ENCODE results near the gene CDKAL1. TPM values are rescaled to one million over a fixed set of nuclear protein-coding genes. Genes with fewer than 3 reads are reported as not detected.
"Not testable (repeated sequence)": the region's sequence is repeated elsewhere in the genome, so short reads cannot be mapped to it uniquely, and the experiment has no call there.

Gene CDKAL1
- polyA plus RNA-seq, 12 donors = 10.0 to 17.3 (median 14.8) TPM; not detected in 1

DNA sequence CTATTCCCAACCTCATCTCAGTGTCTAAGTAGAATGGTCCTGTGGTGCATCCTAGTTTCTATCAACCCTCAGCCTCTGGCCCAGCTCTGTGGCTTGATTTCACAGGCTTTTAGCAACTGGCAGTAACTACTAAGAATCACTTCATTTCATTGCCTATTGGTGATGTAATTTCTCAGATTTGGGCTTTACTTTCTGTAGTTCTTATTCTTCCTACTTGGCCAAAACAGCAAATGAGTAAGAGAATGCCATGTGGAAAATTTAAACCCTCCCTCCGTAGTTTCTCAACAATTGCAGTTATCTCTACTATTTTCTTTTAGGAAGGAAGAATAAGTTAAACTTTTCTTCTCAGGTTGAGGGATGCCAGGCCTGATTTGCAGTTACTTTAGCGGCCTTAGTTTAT, 387.3 kb downstream of the CDKAL1 start:
- DNase-seq = no peak

DNA sequence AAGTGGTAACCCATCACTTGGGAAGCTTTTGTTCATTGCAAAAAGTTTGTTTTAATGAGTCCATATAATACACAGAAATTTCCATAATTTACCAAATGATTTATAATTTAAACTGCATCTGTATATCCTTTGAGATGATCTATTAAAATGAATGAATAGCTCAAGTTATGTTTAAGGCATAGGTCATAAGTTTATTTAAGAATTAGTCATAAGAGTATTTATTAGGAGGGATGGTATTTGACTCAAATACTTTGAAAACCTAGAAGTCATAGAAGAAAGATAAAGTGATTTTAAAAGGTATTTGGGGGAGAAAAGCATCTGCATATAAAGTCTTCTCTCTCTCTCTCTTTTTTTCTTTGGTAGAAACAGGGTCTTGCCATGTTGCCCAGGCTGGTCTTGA, 388.5 kb downstream of the CDKAL1 start:
- no peak for DNase-seq

DNA sequence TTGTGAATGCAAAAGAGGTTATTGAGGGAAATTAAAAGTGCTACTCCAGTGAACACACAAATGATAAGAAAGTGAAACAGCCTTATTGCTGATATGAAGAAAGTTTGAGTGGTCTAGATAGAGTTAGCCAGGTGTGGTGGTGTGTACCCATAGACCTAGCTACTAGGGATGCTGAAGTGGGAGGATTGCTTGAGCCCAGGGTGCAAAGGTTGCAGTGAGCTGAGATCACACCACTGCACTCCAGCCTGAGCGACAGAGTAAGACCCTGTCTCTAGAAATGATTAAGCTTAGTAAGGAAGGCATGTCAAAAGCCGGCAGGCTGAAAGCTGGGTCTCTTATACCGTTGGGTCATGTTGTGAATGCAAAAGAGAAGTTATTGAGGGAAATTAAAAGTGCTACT, 389.8 kb downstream of the CDKAL1 start:
- not testable (repeated sequence) for DNase-seq

DNA sequence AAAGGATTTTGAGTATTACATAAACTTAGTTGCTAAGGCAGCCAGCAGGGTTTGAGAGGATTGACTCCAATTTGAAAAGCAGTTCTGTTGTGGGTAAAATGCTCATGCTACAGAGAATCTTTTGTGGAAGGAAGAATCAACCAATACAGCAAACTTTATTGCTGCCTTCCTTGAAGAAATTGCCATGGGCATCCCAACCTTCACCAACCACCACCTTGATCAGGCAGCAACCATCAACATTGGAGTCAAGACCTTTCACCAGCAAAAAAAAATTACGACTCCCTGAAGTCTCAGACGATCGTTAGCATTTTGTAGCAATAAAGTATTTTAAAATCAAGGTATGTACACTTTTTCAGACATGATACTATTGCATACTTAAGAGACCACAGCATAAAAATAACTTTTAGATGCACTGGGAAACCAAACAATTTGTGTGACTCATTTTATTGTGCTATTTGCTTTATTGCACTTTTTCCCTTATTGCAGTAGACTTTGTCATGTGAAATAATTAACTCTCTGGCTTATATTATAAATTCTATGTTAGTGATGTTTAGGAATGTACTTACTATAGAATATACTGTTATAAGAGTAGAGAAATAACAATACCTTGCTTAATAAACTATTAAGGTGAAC, 390.8 kb downstream of the CDKAL1 start:
- no peak for DNase-seq

DNA sequence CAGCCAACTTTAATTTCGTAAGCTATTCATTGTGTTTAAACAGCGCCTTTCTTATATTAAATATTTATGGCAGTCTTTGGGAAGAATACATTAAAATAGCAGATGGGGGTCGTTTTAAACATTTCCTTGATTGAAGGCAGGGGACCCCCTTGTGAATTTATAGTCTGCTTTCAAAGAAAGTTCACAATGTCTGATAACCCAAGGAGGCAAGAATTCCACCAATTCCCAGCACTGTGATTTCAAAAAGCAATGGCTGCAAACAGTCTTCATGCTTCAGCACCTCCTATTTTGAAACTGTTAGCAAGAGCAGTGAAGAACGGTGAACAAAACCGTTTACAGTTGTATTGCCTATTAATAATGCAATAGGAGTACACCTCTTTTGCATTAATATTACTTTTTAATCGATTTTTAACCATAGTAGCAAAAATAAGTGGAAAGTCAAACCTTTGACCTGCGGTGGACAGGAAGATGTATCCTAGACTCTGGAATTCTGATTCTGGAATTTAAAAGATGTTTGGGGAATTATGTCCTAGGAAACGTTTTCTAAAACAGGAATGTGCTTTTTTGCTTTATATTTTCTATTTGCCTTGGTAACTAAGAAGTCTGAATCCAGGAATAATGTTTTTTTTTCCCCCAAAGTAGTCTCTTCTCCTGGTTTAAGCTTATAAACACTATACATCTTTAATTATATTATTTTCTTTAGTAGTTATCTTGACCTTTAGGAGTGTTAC, 393.0 kb downstream of the CDKAL1 start:
- DNase-seq = peak; percentile 25

DNA sequence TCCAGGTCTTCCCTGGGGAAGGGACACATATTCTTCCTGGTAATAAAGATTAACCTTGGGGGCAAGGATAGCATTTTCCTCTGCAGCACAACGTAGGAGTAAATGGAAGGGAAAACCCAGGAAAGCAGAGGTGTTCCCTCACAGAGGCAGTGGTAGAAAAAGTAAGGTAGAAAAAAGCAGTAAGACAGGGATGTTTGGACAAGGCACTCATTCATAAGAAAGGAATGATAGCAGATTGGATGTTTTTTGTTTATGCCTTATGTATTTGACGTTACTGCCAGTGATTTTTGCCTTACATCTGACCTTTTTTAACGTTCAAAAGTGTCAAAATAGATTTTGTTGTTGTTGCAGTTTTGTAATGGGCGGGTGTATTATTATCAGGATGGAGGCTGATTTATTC, 395.0 kb downstream of the CDKAL1 start:
- DNase-seq = no peak

DNA sequence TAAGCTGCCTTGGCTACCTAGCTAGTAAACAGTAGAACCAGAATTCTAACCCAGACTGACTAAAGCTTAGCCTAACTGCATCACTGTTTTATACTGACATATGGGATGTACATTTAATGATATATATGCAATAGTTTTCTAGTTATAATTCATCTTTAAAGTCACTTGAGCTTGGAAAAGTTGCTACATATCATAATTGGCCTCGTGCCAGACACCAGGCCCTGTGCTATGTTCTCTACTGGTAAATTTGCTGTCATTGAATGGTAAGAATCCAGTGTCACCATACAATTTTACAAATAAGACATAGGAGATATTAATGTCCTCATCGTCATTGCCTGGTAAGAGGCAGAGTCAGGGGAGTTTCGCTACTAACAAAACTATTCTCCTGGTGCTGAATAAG, 396.8 kb downstream of the CDKAL1 start:
- no peak for DNase-seq

DNA sequence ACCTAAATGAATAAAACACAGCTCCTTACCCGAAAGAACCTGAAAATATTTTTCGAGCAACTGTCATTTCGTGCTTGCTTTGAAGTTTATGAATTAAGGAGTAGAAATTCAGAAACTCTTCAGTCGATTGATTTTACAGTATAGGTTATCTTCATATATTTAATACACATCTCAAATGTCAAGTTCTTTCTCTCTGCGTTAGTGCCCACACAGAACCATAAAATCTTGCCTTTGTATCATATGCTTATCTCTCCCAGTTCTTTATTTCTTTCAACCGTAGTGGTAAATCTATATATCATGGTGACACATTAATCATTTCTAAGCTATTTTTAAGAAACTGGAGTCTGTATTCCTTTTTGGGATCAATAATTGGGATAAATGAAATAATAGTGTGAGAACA, 397.5 kb downstream of the CDKAL1 start:
- no peak for DNase-seq

DNA sequence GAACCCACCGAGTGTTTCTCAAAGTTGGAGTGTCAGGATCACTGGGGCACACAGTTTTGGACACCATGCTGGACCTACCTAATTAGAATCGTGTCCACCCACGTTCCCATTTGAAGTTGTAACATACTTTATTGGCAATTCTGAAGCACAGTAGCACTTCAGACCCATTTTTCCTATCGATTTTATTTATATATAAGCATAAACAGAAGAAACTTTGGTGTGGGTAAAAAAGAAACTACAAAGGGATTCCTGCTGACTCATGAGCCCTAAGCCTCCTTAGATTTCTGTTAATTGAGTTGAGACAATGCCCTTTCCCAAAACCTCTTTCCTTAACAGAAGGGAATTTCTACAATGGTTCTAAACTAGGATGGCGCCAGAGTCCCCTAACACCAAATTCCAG, 398.0 kb downstream of the CDKAL1 start:
- no peak for DNase-seq

DNA sequence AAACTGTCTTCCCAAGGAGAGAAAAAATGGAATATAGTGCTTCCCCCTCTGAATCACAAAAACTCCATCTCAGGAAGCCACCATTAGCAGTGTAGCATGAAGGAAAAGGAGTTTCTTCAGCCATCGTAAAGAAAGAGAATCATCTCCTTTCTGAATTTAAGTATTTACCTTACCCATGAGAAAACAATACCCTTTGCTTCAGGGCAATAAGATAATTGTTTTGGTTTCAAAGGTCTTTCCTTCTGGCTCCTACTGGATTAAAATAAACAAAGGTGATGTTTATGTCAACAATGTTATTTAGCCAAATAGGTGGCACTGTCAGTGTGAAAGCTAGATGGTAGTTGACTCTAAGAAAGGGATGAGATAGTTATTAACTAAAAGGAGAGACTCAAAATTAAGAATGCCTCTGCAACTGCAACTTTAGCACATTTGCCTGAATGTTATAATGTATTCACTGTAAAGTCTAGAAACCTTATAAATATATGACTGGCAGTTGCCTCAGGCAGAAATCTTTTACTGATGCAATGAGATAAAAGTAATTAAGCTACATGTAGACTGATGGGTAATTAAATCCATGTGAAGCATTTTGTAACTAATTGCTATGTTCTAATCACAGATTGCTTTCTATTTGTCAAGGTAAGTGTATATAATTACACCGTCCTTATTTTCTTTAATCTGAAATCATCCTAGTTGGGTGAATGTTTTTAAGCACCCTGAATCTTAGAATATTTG, 399.0 kb downstream of the CDKAL1 start:
- DNase-seq = no peak

DNA sequence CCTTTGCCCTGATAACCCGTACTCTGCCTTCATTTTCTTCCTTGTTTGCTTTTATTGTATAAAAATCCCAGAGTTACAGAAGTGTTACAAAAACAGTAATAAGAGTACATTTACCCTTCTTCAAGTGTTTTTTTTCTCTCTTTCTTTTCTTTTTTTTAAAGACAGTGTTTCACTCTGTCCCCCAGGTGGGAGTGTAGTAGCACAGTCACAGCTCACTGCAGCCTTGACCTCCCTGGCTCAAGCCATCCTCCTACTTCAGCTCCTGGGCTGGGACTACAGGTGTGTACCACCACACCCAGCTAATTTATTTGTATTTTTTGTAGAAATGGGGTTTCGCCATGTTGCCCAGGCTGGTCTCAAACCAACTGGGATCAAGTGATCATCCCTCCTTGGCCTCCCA, 402.7 kb downstream of the CDKAL1 start:
- no peak for DNase-seq

DNA sequence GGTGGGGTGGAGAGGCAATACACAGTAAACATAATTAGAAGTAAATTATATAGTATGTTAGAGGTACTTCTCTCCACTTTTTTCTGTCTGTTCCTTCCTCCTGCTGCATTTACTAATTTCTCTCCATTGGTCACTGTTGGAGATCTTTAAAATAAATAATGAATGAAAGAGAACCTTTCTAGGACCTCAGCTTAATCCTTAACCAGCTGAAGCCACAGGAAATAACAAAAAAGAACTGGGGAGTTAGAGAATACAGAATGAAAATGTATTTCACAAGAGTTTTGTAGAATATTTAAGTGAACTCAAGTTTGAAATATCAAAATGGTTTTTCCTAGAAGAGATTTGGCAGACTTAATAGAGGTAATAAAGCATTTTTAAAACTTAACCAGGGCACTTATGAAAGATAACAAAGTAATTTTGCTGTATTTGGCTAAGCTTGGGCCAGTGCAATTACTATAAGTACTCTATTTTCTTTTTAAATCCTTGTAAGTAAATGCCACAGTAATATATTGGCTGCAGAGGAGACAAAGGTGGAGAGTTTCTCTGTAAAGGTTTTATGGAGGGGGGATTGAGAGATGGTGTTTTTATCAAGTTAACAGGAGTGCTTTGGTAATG, 405.0 kb downstream of the CDKAL1 start:
- DNase-seq = no peak

DNA sequence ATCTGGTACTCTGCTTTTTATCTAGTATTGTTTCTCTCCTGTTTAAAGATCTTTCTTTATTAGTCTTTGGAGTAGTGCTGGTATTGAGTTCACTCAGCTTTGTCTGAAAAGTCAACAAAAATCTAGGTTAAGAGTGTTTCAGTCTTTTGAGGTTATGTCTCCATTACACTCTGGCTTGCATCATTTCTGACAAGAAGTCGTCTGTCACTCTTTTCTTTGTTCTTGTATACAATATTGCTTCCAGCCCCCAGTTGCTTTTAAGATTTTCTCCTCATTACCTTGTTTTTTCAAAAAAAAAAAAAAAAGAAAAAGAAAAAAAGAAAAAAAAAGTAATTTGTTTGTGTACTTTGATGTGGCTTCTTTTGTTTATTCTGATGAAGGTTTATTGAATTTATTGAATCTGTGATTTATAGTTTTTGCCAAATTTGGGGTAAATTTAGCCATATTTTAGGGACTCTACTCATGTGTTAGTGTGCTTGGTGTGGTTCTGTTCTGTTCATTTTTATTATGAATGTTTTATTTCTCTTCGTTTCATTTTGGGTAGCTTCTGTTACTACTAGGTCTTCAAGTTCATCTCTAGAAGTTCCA, 408.9 kb downstream of the CDKAL1 start:
- no peak for DNase-seq

DNA sequence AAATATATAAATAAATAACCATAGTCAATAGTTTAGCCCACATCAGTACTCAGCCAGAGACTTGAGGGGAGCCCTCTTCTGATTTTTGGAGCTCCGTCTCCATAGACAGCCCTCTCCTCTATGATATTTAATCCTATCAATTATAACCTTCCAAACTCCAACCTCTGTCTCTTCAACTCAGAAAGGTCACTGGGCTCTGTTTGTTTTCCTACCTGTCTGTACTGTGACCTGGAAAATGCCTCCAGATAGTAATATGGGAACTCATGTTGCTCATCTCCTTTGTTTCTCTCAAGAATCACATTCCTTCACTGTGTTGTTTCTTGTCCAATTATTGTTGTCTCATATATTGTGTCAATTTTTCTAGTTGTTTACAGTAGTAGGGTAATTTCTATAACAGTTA, 409.7 kb downstream of the CDKAL1 start:
- DNase-seq = no peak

DNA sequence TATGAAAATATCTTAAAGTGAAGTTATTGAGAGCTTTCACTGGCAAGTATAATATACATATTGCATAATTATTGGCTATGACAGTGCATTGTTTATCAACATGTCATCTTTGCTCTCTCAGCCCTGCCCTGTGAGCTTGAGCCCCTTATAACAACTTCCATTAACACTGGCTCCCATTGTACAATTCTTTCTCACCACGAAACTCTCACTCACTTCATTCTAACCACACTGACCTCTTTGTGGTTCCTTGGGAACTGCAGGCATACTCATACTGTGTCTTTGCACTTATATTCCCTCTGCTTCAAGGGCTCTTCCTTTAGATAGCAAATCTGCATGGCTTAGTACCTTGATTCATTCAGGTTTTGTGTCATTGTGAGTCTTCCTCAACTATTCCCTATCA, 411.8 kb downstream of the CDKAL1 start:
- no peak for DNase-seq

DNA sequence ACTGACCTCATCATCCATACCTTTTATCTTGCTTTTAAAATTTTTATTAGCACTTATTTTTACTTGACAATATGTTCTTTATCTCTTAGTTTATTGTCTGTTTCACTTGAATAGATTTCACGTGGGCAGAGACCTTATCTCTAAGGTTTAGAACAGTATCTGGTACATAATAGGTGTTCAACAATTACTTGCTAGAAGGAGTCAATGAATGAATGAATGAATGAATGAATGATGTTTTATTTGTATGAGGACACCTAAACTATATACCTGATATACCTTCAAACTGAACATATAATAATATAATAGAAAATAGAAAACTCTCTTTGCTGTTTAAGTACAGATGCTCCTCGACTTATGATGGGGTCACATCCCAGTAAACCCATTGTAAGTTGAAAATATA, 412.6 kb downstream of the CDKAL1 start:
- DNase-seq = no peak

DNA sequence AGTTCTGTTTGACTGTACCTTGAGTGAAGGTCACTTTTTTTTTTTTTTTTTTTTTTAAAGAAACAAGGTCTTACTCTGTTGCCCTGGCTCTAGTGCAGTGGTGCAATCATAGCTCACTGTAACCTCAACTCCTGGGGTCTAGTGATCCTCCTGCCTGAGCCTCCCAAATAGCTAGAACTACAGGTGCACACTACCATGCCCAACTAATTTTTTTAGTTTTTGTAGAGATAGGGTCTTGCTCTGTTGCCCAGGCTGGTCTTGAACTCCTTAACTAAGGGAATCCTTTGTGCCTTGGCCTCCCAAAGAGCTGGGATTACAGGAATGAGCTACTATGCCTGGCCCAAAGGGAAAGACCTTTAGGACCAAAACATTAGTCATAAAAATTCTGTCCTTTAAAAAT, 413.7 kb downstream of the CDKAL1 start:
- no peak for DNase-seq

DNA sequence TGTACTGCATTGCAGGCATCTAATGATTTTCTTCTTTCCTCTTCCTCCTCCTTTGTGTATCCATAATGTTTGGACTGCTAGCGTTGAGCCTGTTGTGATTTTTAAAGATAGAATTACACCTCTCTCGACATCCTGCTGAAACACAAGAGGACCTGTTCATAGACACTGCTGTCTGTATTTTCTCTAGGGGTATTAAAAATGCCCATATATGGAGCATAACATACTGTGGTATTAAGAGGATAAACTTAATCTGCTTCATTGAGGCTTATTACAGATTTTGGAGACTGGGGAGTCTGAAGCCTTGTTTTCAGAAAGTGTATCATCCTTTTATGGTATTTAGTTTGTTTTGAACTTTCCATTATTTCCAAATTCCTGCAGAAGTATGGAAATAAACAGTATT, 414.3 kb downstream of the CDKAL1 start:
- no peak for DNase-seq

DNA sequence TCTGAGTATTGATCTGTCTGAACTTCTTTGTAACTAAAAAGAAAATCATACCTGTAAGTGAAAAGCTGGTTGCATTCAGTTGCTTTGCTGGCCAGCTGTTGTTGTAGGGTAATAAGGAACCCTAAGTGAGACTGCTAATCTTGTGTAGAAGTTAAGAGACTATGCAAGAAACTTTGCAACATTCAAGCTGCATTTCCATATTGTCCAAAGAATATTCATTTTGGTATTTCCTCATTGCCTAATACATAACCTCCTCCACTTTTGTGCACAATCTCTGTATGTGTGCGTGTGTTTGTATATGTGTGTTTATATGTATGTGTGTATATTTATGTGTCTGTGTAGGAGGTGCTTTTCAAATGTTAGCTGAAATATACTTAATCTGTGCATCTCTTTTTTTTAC, 414.9 kb downstream of the CDKAL1 start:
- DNase-seq = no peak

DNA sequence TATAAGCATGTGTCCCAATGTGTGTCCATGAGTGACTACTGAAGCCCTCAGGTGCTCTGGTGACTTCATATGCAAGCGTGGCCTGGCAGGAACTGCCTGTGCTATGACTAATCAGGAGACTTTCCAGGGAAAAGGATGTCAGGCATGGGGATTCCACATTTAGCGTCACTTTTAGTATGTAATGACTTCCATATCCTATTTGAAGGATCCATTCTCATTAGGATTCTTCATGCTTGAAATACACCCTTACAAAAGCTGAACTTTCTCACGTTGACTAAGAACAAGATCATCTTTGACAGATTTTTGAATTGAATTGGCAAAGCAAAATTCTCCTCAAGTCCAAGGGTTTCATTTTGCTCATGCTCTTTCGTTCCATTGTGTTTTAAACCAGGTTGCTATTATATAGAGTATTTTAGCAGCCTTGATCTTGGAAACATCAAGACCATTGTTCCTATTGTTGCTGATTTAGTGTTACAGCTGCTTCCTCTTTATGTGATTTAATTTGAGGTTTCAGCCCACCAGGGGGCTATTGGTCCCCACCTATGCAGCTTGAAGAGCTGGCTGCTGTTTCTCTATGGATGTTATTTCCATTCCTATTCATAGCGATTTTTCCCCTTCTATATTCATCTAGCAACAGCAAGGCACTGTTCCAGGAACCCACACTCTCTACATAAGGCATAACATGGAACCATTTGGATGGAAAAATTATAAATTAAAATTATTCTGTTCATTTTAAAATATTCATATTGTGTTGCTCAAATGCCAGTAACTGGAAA, 418.6 kb downstream of the CDKAL1 start:
- DNase-seq = peak; percentile 74

DNA sequence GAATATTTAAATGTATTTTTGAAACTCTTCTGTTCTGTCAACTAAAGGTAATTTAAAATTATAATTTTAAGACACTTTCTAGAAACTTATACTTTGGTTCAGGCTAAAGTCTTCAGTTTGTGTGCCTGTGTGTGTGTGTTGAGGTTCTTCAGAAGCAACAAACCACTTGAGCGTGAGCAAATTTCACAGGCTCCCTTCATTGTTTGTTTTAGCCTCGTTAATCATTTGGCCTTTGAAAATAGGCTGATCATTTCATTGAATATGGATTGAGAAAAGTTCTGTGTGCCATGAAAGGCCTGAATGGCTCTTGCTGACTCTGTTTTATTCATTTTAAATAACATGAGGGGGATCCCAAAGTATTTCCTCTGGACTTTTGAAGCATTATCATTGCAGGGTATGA, 420.1 kb downstream of the CDKAL1 start:
- DNase-seq = no peak

DNA sequence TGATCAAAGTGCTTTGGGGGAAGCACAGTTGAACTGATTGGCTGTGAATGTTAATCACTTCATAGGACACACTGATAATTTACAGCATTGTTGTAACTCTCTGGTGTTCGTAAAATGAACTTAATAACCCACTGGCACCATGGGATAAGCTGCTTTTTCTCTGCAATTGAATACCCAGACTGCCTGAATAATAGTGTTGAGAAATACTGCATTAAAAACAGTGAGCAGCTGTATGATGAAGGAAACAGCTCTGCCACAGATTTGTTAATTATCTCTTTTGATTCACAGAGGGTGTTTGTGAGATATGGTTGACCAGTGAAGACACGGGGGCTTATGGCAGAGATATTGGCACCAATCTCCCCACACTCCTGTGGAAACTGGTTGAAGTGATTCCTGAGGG, 420.9 kb downstream of the CDKAL1 start:
- DNase-seq = no peak
